Epidermal melanocyte (primary cell): ENCODE measurements around the gene LRFN2.

Experiments
- DNase-seq: peaks from one replicate; pipeline ENCODE4 v3.0.0; 2011; ENCODE audit warnings: low spot score; ENCODE audit not compliant: insufficient read length

Gene LRFN2

GRCh38 chr6:40517654-40518053 lies 69.5 kb downstream of the LRFN2 start:
- no peak for DNase-seq

- DNase-seq = no peak
These were observed 70.7 kb downstream of the LRFN2 start for GRCh38 chr6:40516429-40516828.

- no peak for DNase-seq
These were observed 74.8 kb downstream of the LRFN2 start for GRCh38 chr6:40512340-40512739.

GRCh38 chr6:40511884-40512283 lies 75.3 kb downstream of the LRFN2 start:
- no peak for DNase-seq

- no peak for DNase-seq
These were observed 76.7 kb downstream of the LRFN2 start for GRCh38 chr6:40510442-40510841.

- DNase-seq = no peak
These were observed 77.4 kb downstream of the LRFN2 start for GRCh38 chr6:40509716-40510260.

- no peak for DNase-seq
These were observed 78.1 kb downstream of the LRFN2 start for GRCh38 chr6:40509086-40509485.

- no peak for DNase-seq
These were observed 80.2 kb downstream of the LRFN2 start for GRCh38 chr6:40506954-40507353.

GRCh38 chr6:40505191-40505810 lies 81.9 kb downstream of the LRFN2 start:
- DNase-seq = no peak

- DNase-seq = no peak
These were observed 82.9 kb downstream of the LRFN2 start for GRCh38 chr6:40504274-40504673.

- DNase-seq = no peak
These were observed 86.9 kb downstream of the LRFN2 start for GRCh38 chr6:40500227-40500626.

GRCh38 chr6:40499215-40499614 lies 87.9 kb downstream of the LRFN2 start:
- DNase-seq = no peak

GRCh38 chr6:40498148-40498547 lies 89.0 kb downstream of the LRFN2 start:
- no peak for DNase-seq

- no peak for DNase-seq
These were observed 95.0 kb downstream of the LRFN2 start for GRCh38 chr6:40492187-40492586.

- no peak for DNase-seq
These were observed 96.7 kb downstream of the LRFN2 start for GRCh38 chr6:40490508-40490907.

- DNase-seq = no peak
These were observed 97.4 kb downstream of the LRFN2 start for GRCh38 chr6:40489798-40490197.

GRCh38 chr6:40486576-40486975 lies 100.6 kb downstream of the LRFN2 start:
- no peak for DNase-seq

GRCh38 chr6:40485795-40486194 lies 101.4 kb downstream of the LRFN2 start:
- no peak for DNase-seq

- no peak for DNase-seq
These were observed 101.9 kb downstream of the LRFN2 start for GRCh38 chr6:40485300-40485699.

- DNase-seq = no peak
These were observed 103.1 kb downstream of the LRFN2 start for GRCh38 chr6:40484066-40484465.

- DNase-seq = no peak
These were observed 104.6 kb downstream of the LRFN2 start for GRCh38 chr6:40482532-40482931.

- no peak for DNase-seq
These were observed 106.5 kb downstream of the LRFN2 start for GRCh38 chr6:40480678-40481077.

- no peak for DNase-seq
These were observed 107.5 kb downstream of the LRFN2 start for GRCh38 chr6:40479706-40480105.
